Measurements from ENCODE around the gene UNC5C.

UNC5C gene

GRCh38 chr4:95265814-95266740, 282.7 kb downstream of the UNC5C start:
- DNase-seq (ENCODE audit: low read depth) = no peak
- no peak for TF ChIP-seq CTCF (conservative IDR thresholded peaks at IDR 0.05; ENCODE audit: control insufficient read depth, insufficient read depth, low read depth, low read length)

GRCh38 chr4:95264843-95265242, 283.9 kb downstream of the UNC5C start:
- no peak for TF ChIP-seq CTCF (conservative IDR thresholded peaks at IDR 0.05; ENCODE audit: control insufficient read depth, insufficient read depth, low read depth, low read length)
- DNase-seq (ENCODE audit: low read depth) = no peak
- no peak overlapping the region for H3K4me3 ChIP-seq (ENCODE audit: control insufficient read depth, low read depth, low read length)

More at GRCh38 chr4:95265814-95266740, 282.7 kb downstream of the UNC5C start:
- no peak overlapping the region for H3K4me3 ChIP-seq (ENCODE audit: control insufficient read depth, low read depth, low read length)

GRCh38 chr4:95263960-95264359, 284.8 kb downstream of the UNC5C start:
- no peak for DNase-seq (ENCODE audit: low read depth)
- no peak for TF ChIP-seq CTCF (conservative IDR thresholded peaks at IDR 0.05; ENCODE audit: control insufficient read depth, insufficient read depth, low read depth, low read length)
- H3K4me3 ChIP-seq (ENCODE audit: control insufficient read depth, low read depth, low read length) = no peak overlapping the region

GRCh38 chr4:95263391-95263790, 285.4 kb downstream of the UNC5C start:
- no peak for DNase-seq (ENCODE audit: low read depth)
- no peak overlapping the region for H3K4me3 ChIP-seq (ENCODE audit: control insufficient read depth, low read depth, low read length)
- TF ChIP-seq CTCF (conservative IDR thresholded peaks at IDR 0.05; ENCODE audit: control insufficient read depth, insufficient read depth, low read depth, low read length) = no peak

GRCh38 chr4:95256108-95256835, 292.5 kb downstream of the UNC5C start:
- DNase-seq (ENCODE audit: low read depth) = no peak
- no peak for TF ChIP-seq CTCF (conservative IDR thresholded peaks at IDR 0.05; ENCODE audit: control insufficient read depth, insufficient read depth, low read depth, low read length)
- H3K4me3 ChIP-seq (ENCODE audit: control insufficient read depth, low read depth, low read length) = no peak overlapping the region

GRCh38 chr4:95255396-95256107, 293.2 kb downstream of the UNC5C start:
- TF ChIP-seq CTCF (conservative IDR thresholded peaks at IDR 0.05; ENCODE audit: control insufficient read depth, insufficient read depth, low read depth, low read length) = no peak
- peak; percentile 61 for DNase-seq (ENCODE audit: low read depth)
- H3K4me3 ChIP-seq (ENCODE audit: control insufficient read depth, low read depth, low read length) = no peak overlapping the region
